Body of pancreas (tissue), 4 donors: Measurements from ENCODE around the gene ARHGEF25.

ENCODE experiments used
- POLR2A ChIP-seq, 3 donors: fragments of 450-650 bp; IDR thresholded peaks; one replicate each; pipeline ENCODE4 v1.6.1; 2016; ENCODE audit warnings: antibody characterized with exemption in 3 of 3, mild to moderate bottlenecking in 2 of 3
- TF ChIP-seq, protein P1 (sequence below), 7 experiments: fragments of 450-650 bp in 4 of 7; fragments of 200-600 bp in 3 of 7; sonication (generic) in 3 of 7; IDR thresholded peaks; one replicate each; pipeline ENCODE4 v1.5.1; 2016 to 2019; ENCODE audit warnings: antibody characterized with exemption in 7 of 7

DNA sequence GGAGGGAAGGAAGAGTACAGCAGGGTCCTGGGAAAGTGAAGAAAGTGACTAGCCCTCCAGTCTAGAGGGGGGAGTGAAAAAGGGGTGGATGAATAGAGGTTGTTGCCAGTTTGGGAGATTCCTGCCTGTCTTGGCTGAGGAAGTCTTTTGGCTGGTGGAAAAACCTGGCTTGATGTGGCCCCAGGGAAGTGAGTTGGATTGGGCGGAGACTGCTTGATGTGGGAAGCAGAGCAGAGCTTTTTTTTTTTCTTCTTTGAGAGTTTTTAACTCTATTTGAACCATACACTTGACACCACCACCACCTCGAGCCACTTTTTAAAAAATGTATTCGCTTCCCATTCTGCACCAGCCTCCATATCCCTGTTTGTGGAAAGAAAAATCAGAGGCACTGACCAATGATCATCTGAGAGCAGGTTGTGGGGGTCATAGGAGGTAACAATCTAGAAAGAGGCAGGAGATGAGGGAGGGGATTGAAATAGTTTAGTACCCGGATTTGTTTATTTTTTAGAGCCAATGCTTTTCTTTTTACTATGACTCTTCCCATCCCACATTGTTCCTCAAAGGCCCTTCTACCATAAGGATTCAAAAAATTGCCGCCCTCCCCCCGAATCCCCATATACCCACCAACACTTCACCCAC, 7.3 kb upstream of the ARHGEF25 start:
- TF ChIP-seq, protein P1, sequence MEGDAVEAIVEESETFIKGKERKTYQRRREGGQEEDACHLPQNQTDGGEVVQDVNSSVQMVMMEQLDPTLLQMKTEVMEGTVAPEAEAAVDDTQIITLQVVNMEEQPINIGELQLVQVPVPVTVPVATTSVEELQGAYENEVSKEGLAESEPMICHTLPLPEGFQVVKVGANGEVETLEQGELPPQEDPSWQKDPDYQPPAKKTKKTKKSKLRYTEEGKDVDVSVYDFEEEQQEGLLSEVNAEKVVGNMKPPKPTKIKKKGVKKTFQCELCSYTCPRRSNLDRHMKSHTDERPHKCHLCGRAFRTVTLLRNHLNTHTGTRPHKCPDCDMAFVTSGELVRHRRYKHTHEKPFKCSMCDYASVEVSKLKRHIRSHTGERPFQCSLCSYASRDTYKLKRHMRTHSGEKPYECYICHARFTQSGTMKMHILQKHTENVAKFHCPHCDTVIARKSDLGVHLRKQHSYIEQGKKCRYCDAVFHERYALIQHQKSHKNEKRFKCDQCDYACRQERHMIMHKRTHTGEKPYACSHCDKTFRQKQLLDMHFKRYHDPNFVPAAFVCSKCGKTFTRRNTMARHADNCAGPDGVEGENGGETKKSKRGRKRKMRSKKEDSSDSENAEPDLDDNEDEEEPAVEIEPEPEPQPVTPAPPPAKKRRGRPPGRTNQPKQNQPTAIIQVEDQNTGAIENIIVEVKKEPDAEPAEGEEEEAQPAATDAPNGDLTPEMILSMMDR (IDR thresholded peaks at IDR 0.05) = no peak
- TF ChIP-seq POLR2A (IDR thresholded peaks at IDR 0.05) = peak in 1 of 3 donors; percentile 15
